Mucosa of stomach (tissue), 1 donor: ENCODE measurements around the gene SLC25A21.

Experiments
- H3K27me3 ChIP-seq: one replicate; pipeline ENCODE4 v1.7.0; 2013; ENCODE audit warnings: mild to moderate bottlenecking, low read length; ENCODE audit not compliant: control insufficient read depth, insufficient read depth
- H3K36me3 ChIP-seq: one replicate; pipeline ENCODE4 v1.7.0; 2013; ENCODE audit warnings: low read length; ENCODE audit not compliant: control insufficient read depth, insufficient read depth
- H3K4me1 ChIP-seq: one replicate; pipeline ENCODE4 v1.7.0; 2013; ENCODE audit warnings: mild to moderate bottlenecking, low read length; ENCODE audit not compliant: control insufficient read depth, insufficient read depth
- H3K4me3 ChIP-seq: one replicate; pipeline ENCODE4 v1.7.0; 2013; ENCODE audit warnings: low read length
- H3K9ac ChIP-seq: one replicate; pipeline ENCODE4 v1.7.0; 2013; ENCODE audit warnings: mild to moderate bottlenecking, low read length, moderate library complexity
- H3K9me3 ChIP-seq: one replicate; pipeline ENCODE4 v1.7.0; 2013; ENCODE audit warnings: mild to moderate bottlenecking, low read length, moderate library complexity; ENCODE audit not compliant: control insufficient read depth
- donor health status: Pancreatic carcinoma.

SLC25A21 gene

DNA sequence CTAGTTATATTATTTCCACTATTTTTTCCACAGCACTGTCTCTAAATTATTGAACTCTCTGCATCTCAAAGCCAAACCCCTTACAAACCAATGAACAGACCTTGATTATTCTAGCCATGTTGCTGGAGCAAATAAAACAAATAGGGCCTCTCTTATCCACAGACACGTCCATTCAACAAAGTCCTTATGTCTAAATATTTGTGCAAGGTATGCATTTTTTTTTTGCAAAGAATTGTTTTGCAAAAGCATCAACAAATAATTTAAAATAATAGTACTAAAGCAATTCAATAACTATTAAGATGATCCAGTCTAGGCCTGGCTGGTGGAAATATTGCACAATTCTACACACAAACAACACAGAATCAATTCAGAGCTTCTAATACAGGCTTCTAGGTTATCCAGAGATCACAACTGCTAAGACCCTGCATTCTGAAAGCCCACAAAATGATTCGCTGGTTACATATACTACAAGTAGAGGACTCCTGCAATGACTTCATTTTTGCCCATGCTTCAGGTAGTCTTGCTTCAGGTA, 221.0 kb downstream of the SLC25A21 start:
- Histone ChIP-seq H3K9ac (no peak overlapping the region), H3K4me1 (no peaks in the 10 kb centered on the region), H3K36me3 (no peaks in the 10 kb centered on the region), H3K4me3 (no peak overlapping the region), H3K9me3 (no peaks in the 10 kb centered on the region), H3K27me3 (no peaks in the 10 kb centered on the region)

DNA sequence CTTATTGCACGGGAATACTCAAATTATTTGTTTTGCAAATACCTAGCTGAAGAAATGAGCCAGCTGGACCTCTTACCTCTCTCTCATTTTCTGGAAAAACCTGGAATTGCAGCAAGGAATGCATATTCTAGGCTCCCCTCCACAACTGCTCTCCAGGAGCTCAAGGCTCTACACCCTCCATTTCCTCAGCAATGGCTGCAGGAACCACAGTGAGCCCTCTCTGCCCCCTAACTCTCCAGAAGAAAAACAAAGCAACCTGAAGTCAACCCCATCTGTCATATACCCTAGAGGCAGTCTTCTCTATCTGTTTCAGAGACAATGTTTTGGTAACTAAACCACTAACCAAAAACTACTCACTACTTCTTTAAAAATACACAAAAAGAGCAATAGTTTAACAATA, 221.6 kb downstream of the SLC25A21 start:
- no peaks in the 10 kb centered on the region for H3K36me3 ChIP-seq
- no peaks in the 10 kb centered on the region for H3K9me3 ChIP-seq

DNA sequence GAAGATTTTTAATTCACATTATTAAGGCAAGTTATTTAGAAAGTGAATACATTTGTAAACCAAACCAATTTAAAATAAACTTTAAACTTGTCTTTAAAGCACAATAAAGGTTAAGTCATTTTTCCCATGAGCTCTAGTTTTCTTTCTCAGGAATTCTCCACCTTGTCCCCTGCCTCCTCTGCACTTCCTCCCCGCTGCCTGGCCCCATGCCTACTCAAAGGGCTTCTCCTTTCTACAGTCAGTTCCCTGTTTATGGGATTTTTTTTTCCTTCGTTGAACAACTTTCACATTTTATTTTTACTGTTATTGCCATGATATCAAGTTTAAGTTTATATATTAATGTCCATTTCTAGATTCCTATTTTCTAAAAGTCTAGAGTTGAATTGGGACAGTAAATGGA, 223.0 kb downstream of the SLC25A21 start:
- no peaks in the 10 kb centered on the region for H3K27me3 ChIP-seq
- H3K36me3 ChIP-seq: no peaks in the 10 kb centered on the region
- no peaks in the 10 kb centered on the region for H3K4me1 ChIP-seq
- H3K4me3 ChIP-seq: no peak overlapping the region
- H3K9ac ChIP-seq: no peak overlapping the region
- no peaks in the 10 kb centered on the region for H3K9me3 ChIP-seq

More for the DNA sequence above, 221.6 kb downstream of the SLC25A21 start:
- no peak overlapping the region for H3K4me3 ChIP-seq
- H3K4me1 ChIP-seq: no peaks in the 10 kb centered on the region
- no peaks in the 10 kb centered on the region for H3K27me3 ChIP-seq
- no peak overlapping the region for H3K9ac ChIP-seq

DNA sequence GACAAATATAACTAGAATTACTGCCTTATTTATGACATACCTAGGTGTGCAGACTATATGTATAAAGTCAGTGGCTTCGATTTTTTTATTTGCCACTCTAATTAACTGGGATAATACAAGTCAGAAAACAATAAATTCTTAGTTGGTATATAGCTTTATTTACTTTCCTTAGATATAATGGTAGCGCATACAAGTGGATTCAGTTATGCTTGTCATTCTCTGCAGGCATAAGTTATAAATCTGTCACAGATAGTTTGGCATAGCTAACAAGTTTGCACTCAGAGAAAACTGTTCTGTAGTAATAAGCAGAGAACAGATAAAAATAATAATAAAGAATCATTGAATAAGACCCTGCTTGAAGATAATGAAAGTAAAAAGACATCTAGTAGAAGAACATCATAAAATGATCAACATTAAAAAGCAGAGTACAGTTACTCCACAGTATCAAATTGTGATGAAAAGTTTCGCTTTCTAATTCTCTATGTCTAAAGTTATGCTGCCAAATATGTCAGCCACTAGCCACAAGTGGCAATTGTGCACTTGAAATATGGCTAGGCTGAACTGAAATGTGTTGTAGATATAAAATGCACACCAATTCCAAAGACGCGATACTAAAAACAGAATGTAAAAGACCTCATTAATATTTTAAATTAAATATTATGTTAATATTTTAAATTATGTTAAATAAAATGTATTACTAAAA, 224.1 kb downstream of the SLC25A21 start:
- H3K9ac ChIP-seq: no peak overlapping the region
- H3K9me3 ChIP-seq: no peaks in the 10 kb centered on the region
- H3K4me3 ChIP-seq: no peak overlapping the region
- H3K27me3 ChIP-seq: no peaks in the 10 kb centered on the region
- no peaks in the 10 kb centered on the region for H3K36me3 ChIP-seq
- no peaks in the 10 kb centered on the region for H3K4me1 ChIP-seq

DNA sequence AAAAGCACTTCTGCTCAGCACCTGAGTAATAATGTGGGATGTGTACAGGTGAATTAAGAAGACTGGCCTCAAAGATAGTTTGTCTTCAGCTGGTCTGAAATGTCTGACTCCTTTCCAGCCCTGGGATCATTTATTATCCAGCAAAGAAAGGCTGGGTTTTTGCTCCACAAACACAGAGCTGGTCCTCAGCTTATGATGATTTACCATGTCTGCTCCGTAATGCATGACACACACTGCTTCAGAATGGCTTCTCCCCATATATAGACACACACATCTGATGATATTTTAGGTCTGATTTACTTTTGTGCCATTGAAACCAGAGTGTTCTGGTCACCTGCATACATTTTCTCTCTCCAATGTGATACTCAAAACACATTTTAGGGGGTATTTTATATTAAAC, 225.0 kb downstream of the SLC25A21 start:
- H3K9me3 ChIP-seq: no peaks in the 10 kb centered on the region
- no peaks in the 10 kb centered on the region for H3K4me1 ChIP-seq
- no peaks in the 10 kb centered on the region for H3K36me3 ChIP-seq
- no peak overlapping the region for H3K9ac ChIP-seq
- no peaks in the 10 kb centered on the region for H3K27me3 ChIP-seq
- H3K4me3 ChIP-seq: no peak overlapping the region

DNA sequence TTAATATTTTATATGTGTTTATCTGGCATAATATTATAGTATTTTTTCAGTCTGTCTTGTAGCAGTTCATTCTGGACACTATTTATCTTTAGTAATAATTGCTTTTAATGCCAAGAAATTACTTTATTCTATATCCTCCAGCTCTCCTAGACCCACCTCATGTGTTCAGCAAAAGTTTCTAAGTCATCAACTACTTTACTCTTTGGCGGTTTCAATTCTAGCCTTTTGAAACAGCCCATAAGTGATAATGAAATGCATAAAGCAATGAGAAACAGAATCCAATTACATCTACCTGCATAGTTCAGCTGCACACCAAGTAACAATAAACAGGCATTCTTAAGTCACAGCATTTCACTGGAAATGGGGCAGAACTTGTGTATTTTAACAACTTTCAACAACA, 225.5 kb downstream of the SLC25A21 start:
- Histone ChIP-seq H3K9ac (no peak overlapping the region), H3K27me3 (no peaks in the 10 kb centered on the region), H3K36me3 (no peaks in the 10 kb centered on the region), H3K9me3 (no peaks in the 10 kb centered on the region), H3K4me3 (no peak overlapping the region), H3K4me1 (no peaks in the 10 kb centered on the region)

DNA sequence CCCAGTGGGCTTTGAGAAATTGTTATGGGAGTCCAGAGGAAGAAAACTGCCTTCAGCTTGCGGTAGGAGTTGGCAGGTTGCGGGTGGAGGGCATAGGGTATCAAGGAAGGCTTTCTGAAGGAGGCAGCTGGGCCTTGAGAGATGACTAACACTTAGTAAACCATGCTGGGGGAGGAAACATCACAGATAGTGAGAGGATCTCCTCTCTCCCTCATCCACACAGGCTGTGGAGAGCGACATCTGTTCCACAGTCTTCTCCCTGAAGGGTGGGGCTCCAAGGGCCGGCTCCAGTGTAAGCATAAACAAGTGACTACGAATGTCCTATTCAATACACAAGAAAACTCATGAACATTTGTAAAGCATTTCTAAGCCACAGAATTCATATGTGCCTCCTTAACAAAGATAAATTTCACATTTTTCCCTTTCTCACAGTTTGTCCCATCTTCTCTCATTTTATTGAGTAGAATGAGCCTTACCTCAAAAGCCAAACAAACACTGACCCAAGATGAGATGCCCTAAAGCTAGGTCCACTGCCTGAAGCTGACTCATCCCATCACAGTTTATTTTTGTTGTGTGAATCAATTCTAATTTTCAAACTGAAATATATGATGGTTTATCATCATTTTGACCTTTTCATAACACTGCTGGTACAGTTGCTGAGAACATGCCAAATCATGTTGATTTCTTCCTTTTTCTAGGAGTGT, 227.9 kb downstream of the SLC25A21 start:
- Histone ChIP-seq H3K27me3 (no peaks in the 10 kb centered on the region), H3K4me3 (no peak overlapping the region), H3K4me1 (no peaks in the 10 kb centered on the region), H3K9me3 (no peaks in the 10 kb centered on the region), H3K9ac (no peak overlapping the region), H3K36me3 (no peaks in the 10 kb centered on the region)

DNA sequence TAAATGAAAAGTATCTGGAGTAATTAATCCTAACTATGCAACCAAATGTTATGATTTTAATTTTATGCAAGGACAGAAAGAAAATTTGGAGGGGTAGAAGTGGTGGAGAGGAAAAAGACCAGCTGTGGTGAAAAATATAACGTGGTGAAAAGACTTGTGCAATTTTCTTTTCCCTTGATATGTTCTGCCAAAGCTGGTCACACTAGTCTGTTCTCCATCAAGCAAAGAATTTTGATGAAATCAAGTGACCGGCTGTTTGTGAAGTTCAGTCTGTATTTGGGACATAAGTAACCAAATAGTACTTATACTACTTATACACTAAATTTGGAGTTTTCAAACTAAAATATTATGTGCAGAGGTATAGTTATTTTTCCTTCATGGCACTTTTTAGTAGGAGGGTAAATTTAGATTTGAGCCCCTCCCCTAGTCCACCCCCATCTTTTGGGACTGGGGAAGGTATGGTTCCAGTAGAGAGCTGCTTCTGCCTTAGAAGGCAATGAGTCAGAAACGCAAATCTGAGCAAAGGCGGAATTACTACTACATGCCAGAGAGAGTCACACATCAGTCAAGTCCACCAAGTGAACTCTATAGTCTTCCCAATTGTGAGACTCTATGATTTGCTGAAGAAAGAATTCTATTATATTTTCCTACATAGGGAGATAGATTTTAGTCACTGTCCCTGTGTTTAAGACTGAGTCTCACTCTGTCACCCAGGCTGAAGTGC, 229.7 kb downstream of the SLC25A21 start:
- Histone ChIP-seq H3K4me3 (no peak overlapping the region), H3K36me3 (no peaks in the 10 kb centered on the region), H3K9ac (no peak overlapping the region), H3K27me3 (no peaks in the 10 kb centered on the region), H3K9me3 (no peaks in the 10 kb centered on the region), H3K4me1 (no peaks in the 10 kb centered on the region)

DNA sequence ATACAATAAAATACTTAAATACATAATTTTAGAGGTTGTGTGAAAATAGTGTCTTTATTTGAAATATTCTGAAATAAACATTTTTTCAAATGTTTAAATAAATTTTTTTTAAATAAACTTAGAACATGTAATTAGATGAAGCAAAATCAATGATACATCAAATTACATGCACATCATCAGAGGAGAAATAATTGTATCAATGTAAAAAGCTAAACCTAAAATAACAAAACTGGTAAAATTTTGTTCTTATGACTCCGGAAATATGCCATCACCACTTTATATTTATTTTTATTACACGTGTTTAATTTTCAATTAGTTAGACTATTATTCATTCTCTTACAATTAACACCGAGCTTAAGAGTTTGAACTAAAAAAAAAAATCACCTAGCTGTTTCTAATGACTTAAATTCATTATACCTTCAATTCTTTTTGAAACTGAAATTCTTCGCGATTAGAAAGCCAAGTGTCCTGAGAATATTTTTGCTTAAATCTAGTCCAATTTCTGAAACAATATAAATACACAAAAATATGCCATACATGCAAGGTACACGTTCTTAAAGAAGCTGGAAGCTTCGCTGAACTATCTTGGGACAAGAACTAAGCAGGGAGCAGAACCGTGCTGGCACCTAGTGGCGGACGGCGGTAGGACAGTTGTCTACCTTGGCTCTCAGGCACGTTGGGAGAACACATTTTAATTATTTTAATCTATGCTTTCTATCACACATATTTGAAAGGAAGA, 230.5 kb downstream of the SLC25A21 start:
- Histone ChIP-seq H3K9me3 (no peaks in the 10 kb centered on the region), H3K9ac (no peak overlapping the region), H3K4me1 (no peaks in the 10 kb centered on the region), H3K4me3 (no peak overlapping the region), H3K27me3 (no peaks in the 10 kb centered on the region), H3K36me3 (no peaks in the 10 kb centered on the region)

DNA sequence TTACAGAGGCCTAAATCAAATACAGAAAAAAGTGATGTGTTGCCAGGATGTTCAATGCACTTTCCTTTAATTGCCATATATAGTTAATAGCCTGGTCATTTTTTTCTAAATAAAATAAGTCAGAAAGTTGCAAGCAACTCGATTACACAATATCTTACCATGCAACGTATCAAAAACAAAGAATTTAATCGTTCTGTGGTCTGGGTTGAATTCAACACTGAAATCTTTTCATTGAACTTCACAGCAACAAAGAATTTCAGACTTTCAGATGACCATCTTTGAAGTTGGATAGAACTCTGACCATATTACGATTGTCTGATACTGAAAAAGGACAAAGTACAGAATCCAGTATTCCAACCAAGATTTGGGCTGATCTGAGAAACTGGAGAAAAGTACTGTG, 231.9 kb downstream of the SLC25A21 start:
- Histone ChIP-seq H3K9me3 (no peaks in the 10 kb centered on the region), H3K4me1 (no peaks in the 10 kb centered on the region), H3K9ac (no peak overlapping the region), H3K4me3 (no peak overlapping the region), H3K36me3 (no peaks in the 10 kb centered on the region), H3K27me3 (no peaks in the 10 kb centered on the region)

DNA sequence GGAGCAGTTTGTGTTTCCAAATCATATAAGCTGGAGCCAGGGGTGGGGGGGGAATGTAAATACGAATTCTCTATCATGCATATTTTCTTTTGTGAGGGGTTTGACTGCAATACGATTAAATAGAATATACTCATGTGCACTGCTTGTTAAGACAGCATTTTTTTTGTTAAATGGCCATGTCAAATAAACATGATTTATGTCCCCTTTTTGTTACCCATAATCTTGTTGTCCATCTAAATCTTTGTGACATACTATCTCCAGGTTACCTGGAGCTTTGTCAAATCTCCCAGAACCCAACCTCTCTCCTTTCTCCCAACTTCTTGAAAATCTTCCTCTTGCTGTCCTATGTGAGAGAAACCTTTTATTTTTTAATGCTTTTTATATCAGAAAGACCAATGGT, 233.1 kb downstream of the SLC25A21 start:
- no peaks in the 10 kb centered on the region for H3K27me3 ChIP-seq
- no peaks in the 10 kb centered on the region for H3K9me3 ChIP-seq
- no peak overlapping the region for H3K9ac ChIP-seq
- H3K36me3 ChIP-seq: no peaks in the 10 kb centered on the region
- H3K4me1 ChIP-seq: no peaks in the 10 kb centered on the region
- no peak overlapping the region for H3K4me3 ChIP-seq
